22Rv1 (cell line): Measurements from ENCODE around the gene HSD17B14.
"Not testable (repeated sequence)": the region's sequence is repeated elsewhere in the genome, so short reads cannot be mapped to it uniquely, and the experiment has no call there.

Experiments used
- H3K27ac ChIP-seq: fragments of 450-650 bp; 2 replicates; pipeline ENCODE4 v1.5.1; 2017
- CTCF ChIP-seq: fragments of 450-650 bp; IDR thresholded peaks from 2 replicates; pipeline ENCODE4 v1.5.1; 2017; ENCODE audit warnings: mild to moderate bottlenecking
- ZFX ChIP-seq: fragments of 450-650 bp; IDR thresholded peaks from 2 replicates; pipeline ENCODE4 v1.6.1; 2017; ENCODE audit warnings: antibody characterized with exemption, borderline replicate concordance

The HSD17B14 gene

GRCh38 chr19:48859711-48860572 is 23.7 kb upstream of the HSD17B14 start:
- peak overlapping the region; percentile 92 for H3K27ac ChIP-seq
- TF ChIP-seq CTCF (no peak), ZFX (no peak)

- H3K27ac ChIP-seq = peak overlapping the region; percentile 92
- no peak for TF ChIP-seq ZFX
- no peak for TF ChIP-seq CTCF
These were observed 22.9 kb upstream of the HSD17B14 start for GRCh38 chr19:48858984-48859710.

- no peak overlapping the region for H3K27ac ChIP-seq
- no peak for TF ChIP-seq CTCF
- no peak for TF ChIP-seq ZFX
These were observed 20.6 kb upstream of the HSD17B14 start for GRCh38 chr19:48856921-48857320.

- no peak overlapping the region for H3K27ac ChIP-seq
- no peak for TF ChIP-seq CTCF
- no peak for TF ChIP-seq ZFX
These were observed 17.8 kb upstream of the HSD17B14 start for GRCh38 chr19:48854103-48854502.

GRCh38 chr19:48853483-48853882 is 17.2 kb upstream of the HSD17B14 start:
- H3K27ac ChIP-seq = peak overlapping the region; percentile 34; the same call in 1 of the 2 replicates
- TF ChIP-seq ZFX (no peak), CTCF (no peak)

- peak overlapping the region; percentile 34 for H3K27ac ChIP-seq
- no peak for TF ChIP-seq ZFX
These were observed 16.0 kb upstream of the HSD17B14 start for GRCh38 chr19:48852292-48852691.

GRCh38 chr19:48846659-48847058 is 10.4 kb upstream of the HSD17B14 start:
- H3K27ac ChIP-seq = not testable (repeated sequence)

- TF ChIP-seq ZFX = no peak
- no peak for TF ChIP-seq CTCF
- H3K27ac ChIP-seq = no peak overlapping the region
These were observed 9.1 kb upstream of the HSD17B14 start for GRCh38 chr19:48845384-48845783.
